ENCODE measurements around the gene HHIP.

The HHIP gene

GRCh38 chr4:144716778-144717177 lies 70.8 kb downstream of the HHIP start:
- Mint-ChIP-seq H3K27ac (ENCODE audit: low read depth) (no peak overlapping the region), H3K27me3 (no peaks in the 10 kb centered on the region), H3K9me3 (no peaks in the 10 kb centered on the region), H3K4me1 (no peaks in the 10 kb centered on the region), H3K36me3 (ENCODE audit: insufficient read depth) (peaks cover 2% of the 10 kb centered on the region), H3K4me3 (no peak overlapping the region)
- DNase-seq (ENCODE audit: low spot score in 2 of 2), result no peak
- no peak for ATAC-seq (replicated peaks; ENCODE audit: extremely low read depth, poor library complexity, severe bottlenecking)

GRCh38 chr4:144718958-144719512 lies 73.1 kb downstream of the HHIP start:
- H3K9me3 Mint-ChIP-seq, result no peaks in the 10 kb centered on the region
- ATAC-seq (replicated peaks; ENCODE audit: extremely low read depth, poor library complexity, severe bottlenecking) (no peak), DNase-seq (ENCODE audit: low spot score in 2 of 2) (no peak)
- no peak overlapping the region for H3K4me3 Mint-ChIP-seq
- H3K4me1 Mint-ChIP-seq, result no peaks in the 10 kb centered on the region
- H3K27ac Mint-ChIP-seq (ENCODE audit: low read depth), result no peak overlapping the region
- H3K27me3 Mint-ChIP-seq, result no peaks in the 10 kb centered on the region
- H3K36me3 Mint-ChIP-seq (ENCODE audit: insufficient read depth), result peaks cover 2% of the 10 kb centered on the region

- no peaks in the 10 kb centered on the region for H3K9me3 Mint-ChIP-seq
Measured at GRCh38 chr4:144720491-144720890, 74.5 kb downstream of the HHIP start.

GRCh38 chr4:144721994-144722393 lies 76.0 kb downstream of the HHIP start:
- ATAC-seq (replicated peaks; ENCODE audit: extremely low read depth, poor library complexity, severe bottlenecking), result no peak

More at GRCh38 chr4:144720491-144720890, 74.5 kb downstream of the HHIP start:
- Mint-ChIP-seq H3K4me3 (no peak overlapping the region), H3K36me3 (ENCODE audit: insufficient read depth) (peaks cover 2% of the 10 kb centered on the region), H3K4me1 (no peaks in the 10 kb centered on the region), H3K27me3 (no peaks in the 10 kb centered on the region), H3K27ac (ENCODE audit: low read depth) (no peak overlapping the region)
- DNase-seq (ENCODE audit: low spot score in 2 of 2) (no peak), ATAC-seq (replicated peaks; ENCODE audit: extremely low read depth, poor library complexity, severe bottlenecking) (no peak)

GRCh38 chr4:144723471-144723870 lies 77.5 kb downstream of the HHIP start:
- Mint-ChIP-seq H3K9me3 (no peaks in the 10 kb centered on the region), H3K27me3 (no peaks in the 10 kb centered on the region), H3K36me3 (ENCODE audit: insufficient read depth) (peaks cover 2% of the 10 kb centered on the region), H3K4me3 (no peak overlapping the region), H3K4me1 (no peaks in the 10 kb centered on the region), H3K27ac (ENCODE audit: low read depth) (no peak overlapping the region)
- ATAC-seq (replicated peaks; ENCODE audit: extremely low read depth, poor library complexity, severe bottlenecking) (no peak), DNase-seq (ENCODE audit: low spot score in 2 of 2) (no peak)

More at GRCh38 chr4:144721994-144722393, 76.0 kb downstream of the HHIP start:
- H3K27me3 Mint-ChIP-seq, result no peaks in the 10 kb centered on the region
- peaks cover 2% of the 10 kb centered on the region for H3K36me3 Mint-ChIP-seq (ENCODE audit: insufficient read depth)
- no peak overlapping the region for H3K27ac Mint-ChIP-seq (ENCODE audit: low read depth)
- H3K9me3 Mint-ChIP-seq, result no peaks in the 10 kb centered on the region
- no peak overlapping the region for H3K4me3 Mint-ChIP-seq
- DNase-seq (ENCODE audit: low spot score in 2 of 2), result no peak
- H3K4me1 Mint-ChIP-seq, result no peaks in the 10 kb centered on the region

GRCh38 chr4:144729175-144729574 lies 83.2 kb downstream of the HHIP start:
- no peaks in the 10 kb centered on the region for H3K27me3 Mint-ChIP-seq
- no peak overlapping the region for H3K27ac Mint-ChIP-seq (ENCODE audit: low read depth)
- H3K4me1 Mint-ChIP-seq, result no peaks in the 10 kb centered on the region
- no peaks in the 10 kb centered on the region for H3K9me3 Mint-ChIP-seq
- H3K4me3 Mint-ChIP-seq, result no peak overlapping the region
- no peaks in the 10 kb centered on the region for H3K36me3 Mint-ChIP-seq (ENCODE audit: insufficient read depth)
- DNase-seq (ENCODE audit: low spot score in 2 of 2), result no peak
- no peak for ATAC-seq (replicated peaks; ENCODE audit: extremely low read depth, poor library complexity, severe bottlenecking)

GRCh38 chr4:144732584-144733428 lies 86.8 kb downstream of the HHIP start:
- Mint-ChIP-seq H3K9me3 (no peaks in the 10 kb centered on the region), H3K4me3 (no peak overlapping the region), H3K4me1 (no peaks in the 10 kb centered on the region), H3K27me3 (no peaks in the 10 kb centered on the region), H3K27ac (ENCODE audit: low read depth) (no peak overlapping the region), H3K36me3 (ENCODE audit: insufficient read depth) (no peaks in the 10 kb centered on the region)
- no peak for ATAC-seq (replicated peaks; ENCODE audit: extremely low read depth, poor library complexity, severe bottlenecking)
- DNase-seq (ENCODE audit: low spot score in 2 of 2), result no peak

- Mint-ChIP-seq H3K36me3 (ENCODE audit: insufficient read depth) (no peaks in the 10 kb centered on the region), H3K27ac (ENCODE audit: low read depth) (no peak overlapping the region), H3K4me1 (no peaks in the 10 kb centered on the region), H3K27me3 (no peaks in the 10 kb centered on the region), H3K4me3 (no peak overlapping the region), H3K9me3 (no peaks in the 10 kb centered on the region)
- ATAC-seq (replicated peaks; ENCODE audit: extremely low read depth, poor library complexity, severe bottlenecking) (no peak), DNase-seq (ENCODE audit: low spot score in 2 of 2) (no peak)
Measured at GRCh38 chr4:144733566-144733965, 87.6 kb downstream of the HHIP start.

- DNase-seq (ENCODE audit: low spot score in 2 of 2), result no peak
- no peak for ATAC-seq (replicated peaks; ENCODE audit: extremely low read depth, poor library complexity, severe bottlenecking)
- H3K4me1 Mint-ChIP-seq, result no peaks in the 10 kb centered on the region
- H3K27ac Mint-ChIP-seq (ENCODE audit: low read depth), result no peak overlapping the region
- H3K36me3 Mint-ChIP-seq (ENCODE audit: insufficient read depth), result no peaks in the 10 kb centered on the region
- no peaks in the 10 kb centered on the region for H3K27me3 Mint-ChIP-seq
- H3K9me3 Mint-ChIP-seq, result no peaks in the 10 kb centered on the region
- H3K4me3 Mint-ChIP-seq, result no peak overlapping the region
Measured at GRCh38 chr4:144734522-144734921, 88.6 kb downstream of the HHIP start.

- H3K9me3 Mint-ChIP-seq, result no peaks in the 10 kb centered on the region
- H3K36me3 Mint-ChIP-seq (ENCODE audit: insufficient read depth), result no peaks in the 10 kb centered on the region
- ATAC-seq (replicated peaks; ENCODE audit: extremely low read depth, poor library complexity, severe bottlenecking) (no peak), DNase-seq (ENCODE audit: low spot score in 2 of 2) (no peak)
- H3K4me3 Mint-ChIP-seq, result no peak overlapping the region
- H3K27ac Mint-ChIP-seq (ENCODE audit: low read depth), result no peak overlapping the region
- no peaks in the 10 kb centered on the region for H3K4me1 Mint-ChIP-seq
- no peaks in the 10 kb centered on the region for H3K27me3 Mint-ChIP-seq
Measured at GRCh38 chr4:144738649-144739048, 92.7 kb downstream of the HHIP start.

- H3K4me1 Mint-ChIP-seq, result no peaks in the 10 kb centered on the region
- DNase-seq (ENCODE audit: low spot score in 2 of 2) (no peak), ATAC-seq (replicated peaks; ENCODE audit: extremely low read depth, poor library complexity, severe bottlenecking) (no peak)
- H3K9me3 Mint-ChIP-seq, result no peaks in the 10 kb centered on the region
- H3K27ac Mint-ChIP-seq (ENCODE audit: low read depth), result no peak overlapping the region
- no peak overlapping the region for H3K4me3 Mint-ChIP-seq
- H3K27me3 Mint-ChIP-seq, result no peaks in the 10 kb centered on the region
- no peaks in the 10 kb centered on the region for H3K36me3 Mint-ChIP-seq (ENCODE audit: insufficient read depth)
Measured at GRCh38 chr4:144739511-144740033, 93.6 kb downstream of the HHIP start.

- no peak for DNase-seq (ENCODE audit: low spot score in 2 of 2)
Measured at GRCh38 chr4:144740316-144740715, 94.4 kb downstream of the HHIP start.

More at GRCh38 chr4:144740316-144740715, 94.4 kb downstream of the HHIP start:
- no peak overlapping the region for H3K4me3 Mint-ChIP-seq
- no peak overlapping the region for H3K27ac Mint-ChIP-seq (ENCODE audit: low read depth)
- H3K9me3 Mint-ChIP-seq, result no peaks in the 10 kb centered on the region
- no peak for ATAC-seq (replicated peaks; ENCODE audit: extremely low read depth, poor library complexity, severe bottlenecking)
- no peaks in the 10 kb centered on the region for H3K4me1 Mint-ChIP-seq
- H3K36me3 Mint-ChIP-seq (ENCODE audit: insufficient read depth), result no peaks in the 10 kb centered on the region
- no peaks in the 10 kb centered on the region for H3K27me3 Mint-ChIP-seq

Data from central memory CD8-positive, alpha-beta T cell (primary cell).